ENCODE data around the gene CALN1.

GRCh38 chr7:72446591-72447462, 34.7 kb upstream of the CALN1 start:
- no peak for TF ChIP-seq ZNF274 (IDR thresholded peaks at IDR 0.05; ENCODE audit: low read depth, low read length)
- TF ChIP-seq SUZ12 (IDR thresholded peaks at IDR 0.05; ENCODE audit: extremely low read depth, insufficient read depth, insufficient read length): no peak
